ENCODE measurements around the gene SMIM35. TPM values are rescaled to one million over a fixed set of nuclear protein-coding genes. Genes with fewer than 3 reads are reported as not detected.

Gene SMIM35
- total and polyA plus RNA-seq, 2 of the 13 experiments (the other 11 are each of a cell fraction or from before 2014, with no cell fraction given): not detected

DNA sequence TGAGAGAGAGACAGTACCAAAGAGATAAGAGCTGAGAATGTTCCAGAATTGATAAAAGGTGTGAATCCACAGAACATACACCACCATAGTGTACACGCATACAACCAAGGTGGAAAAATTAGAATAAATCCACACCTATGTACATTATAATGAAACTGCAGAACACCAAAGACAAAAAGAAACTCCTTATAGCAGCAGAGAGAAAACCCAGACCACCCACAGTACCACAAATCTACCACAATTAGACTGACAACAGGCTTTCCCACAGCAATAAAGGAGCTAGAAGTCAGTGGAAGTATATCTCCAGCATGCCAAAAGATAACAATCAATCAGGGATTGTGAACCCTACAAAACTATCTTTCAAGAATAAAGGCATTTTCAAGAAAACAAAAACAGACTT is 34.0 kb upstream of the SMIM35 start:
- H3K9ac ChIP-seq (ENCODE audit: insufficient read depth, low read depth, low read length): no peak overlapping the region
- 79% methylated on average over 1 of the region's 1 CpG for WGBS (ENCODE audit: low lambda C conversion rate)
- H3K79me2 ChIP-seq (ENCODE audit: insufficient read depth, low read length): no peaks in the 10 kb centered on the region
- FAIRE-seq: no peak
- peaks cover 0 to 9% of the 10 kb centered on the region in 2 experiments; a peak in 3 of 5 replicates for H3K27me3 ChIP-seq (ENCODE audit: control insufficient read depth in 1 of 2, insufficient read depth in 2 of 2, low read length in 2 of 2)
- no peaks in the 10 kb centered on the region for H3K36me3 ChIP-seq (replicated peaks in 1 of 2; ENCODE audit: control insufficient read depth in 1 of 2, insufficient read depth in 2 of 2, low read length in 2 of 2)
- H3K4me1 ChIP-seq (ENCODE audit: insufficient read depth, low read length): no peaks in the 10 kb centered on the region
- ATAC-seq: no peak
- no peak for DNase-seq (ENCODE audit: low spot score)
- H3K9me3 ChIP-seq (ENCODE audit: low read length): no peaks in the 10 kb centered on the region
- POLR2A ChIA-PET: no interaction called here
- no TSS peak for BruUV-seq (replicated peaks)
- H2AFZ ChIP-seq (ENCODE audit: low read length): no peak overlapping the region
- CTCF ChIA-PET (ENCODE audit: low intra/inter-chr PET ratio, low total read pairs): no interaction called here
- no peak overlapping the region for H3K4me2 ChIP-seq (ENCODE audit: low read depth, low read length)
- H3K27ac ChIP-seq (ENCODE audit: extremely low read length, insufficient read depth, low read length): no peak overlapping the region
- H3K4me3 ChIP-seq (replicated peaks in 1 of 3; ENCODE audit: insufficient read depth in 1 of 3, low read depth in 2 of 3, low read length in 3 of 3): no peak overlapping the region
- in situ Hi-C loops (cut with HindIII; ENCODE audit: extremely low pct_ligation_motif_present, low pct_unique_long_range_greater_than_20kb) (no loop called here), intact Hi-C loops (cut with micrococcal nuclease; ENCODE audit: unreplicated experiment) (no loop called here)
- no peaks in the 10 kb centered on the region for H4K20me1 ChIP-seq (ENCODE audit: insufficient read depth, low read length)
- TF ChIP-seq ZNF33B (CRISPR knock-in tag; IDR thresholded peaks at IDR 0.05) (no peak), ZNF543 (CRISPR knock-in tag; IDR thresholded peaks at IDR 0.05) (no peak)
- TF ChIP-seq, protein P1, sequence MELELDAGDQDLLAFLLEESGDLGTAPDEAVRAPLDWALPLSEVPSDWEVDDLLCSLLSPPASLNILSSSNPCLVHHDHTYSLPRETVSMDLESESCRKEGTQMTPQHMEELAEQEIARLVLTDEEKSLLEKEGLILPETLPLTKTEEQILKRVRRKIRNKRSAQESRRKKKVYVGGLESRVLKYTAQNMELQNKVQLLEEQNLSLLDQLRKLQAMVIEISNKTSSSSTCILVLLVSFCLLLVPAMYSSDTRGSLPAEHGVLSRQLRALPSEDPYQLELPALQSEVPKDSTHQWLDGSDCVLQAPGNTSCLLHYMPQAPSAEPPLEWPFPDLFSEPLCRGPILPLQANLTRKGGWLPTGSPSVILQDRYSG (CRISPR knock-in tag; IDR thresholded peaks at IDR 0.05): no peak
- TF ChIP-seq, protein P2, sequence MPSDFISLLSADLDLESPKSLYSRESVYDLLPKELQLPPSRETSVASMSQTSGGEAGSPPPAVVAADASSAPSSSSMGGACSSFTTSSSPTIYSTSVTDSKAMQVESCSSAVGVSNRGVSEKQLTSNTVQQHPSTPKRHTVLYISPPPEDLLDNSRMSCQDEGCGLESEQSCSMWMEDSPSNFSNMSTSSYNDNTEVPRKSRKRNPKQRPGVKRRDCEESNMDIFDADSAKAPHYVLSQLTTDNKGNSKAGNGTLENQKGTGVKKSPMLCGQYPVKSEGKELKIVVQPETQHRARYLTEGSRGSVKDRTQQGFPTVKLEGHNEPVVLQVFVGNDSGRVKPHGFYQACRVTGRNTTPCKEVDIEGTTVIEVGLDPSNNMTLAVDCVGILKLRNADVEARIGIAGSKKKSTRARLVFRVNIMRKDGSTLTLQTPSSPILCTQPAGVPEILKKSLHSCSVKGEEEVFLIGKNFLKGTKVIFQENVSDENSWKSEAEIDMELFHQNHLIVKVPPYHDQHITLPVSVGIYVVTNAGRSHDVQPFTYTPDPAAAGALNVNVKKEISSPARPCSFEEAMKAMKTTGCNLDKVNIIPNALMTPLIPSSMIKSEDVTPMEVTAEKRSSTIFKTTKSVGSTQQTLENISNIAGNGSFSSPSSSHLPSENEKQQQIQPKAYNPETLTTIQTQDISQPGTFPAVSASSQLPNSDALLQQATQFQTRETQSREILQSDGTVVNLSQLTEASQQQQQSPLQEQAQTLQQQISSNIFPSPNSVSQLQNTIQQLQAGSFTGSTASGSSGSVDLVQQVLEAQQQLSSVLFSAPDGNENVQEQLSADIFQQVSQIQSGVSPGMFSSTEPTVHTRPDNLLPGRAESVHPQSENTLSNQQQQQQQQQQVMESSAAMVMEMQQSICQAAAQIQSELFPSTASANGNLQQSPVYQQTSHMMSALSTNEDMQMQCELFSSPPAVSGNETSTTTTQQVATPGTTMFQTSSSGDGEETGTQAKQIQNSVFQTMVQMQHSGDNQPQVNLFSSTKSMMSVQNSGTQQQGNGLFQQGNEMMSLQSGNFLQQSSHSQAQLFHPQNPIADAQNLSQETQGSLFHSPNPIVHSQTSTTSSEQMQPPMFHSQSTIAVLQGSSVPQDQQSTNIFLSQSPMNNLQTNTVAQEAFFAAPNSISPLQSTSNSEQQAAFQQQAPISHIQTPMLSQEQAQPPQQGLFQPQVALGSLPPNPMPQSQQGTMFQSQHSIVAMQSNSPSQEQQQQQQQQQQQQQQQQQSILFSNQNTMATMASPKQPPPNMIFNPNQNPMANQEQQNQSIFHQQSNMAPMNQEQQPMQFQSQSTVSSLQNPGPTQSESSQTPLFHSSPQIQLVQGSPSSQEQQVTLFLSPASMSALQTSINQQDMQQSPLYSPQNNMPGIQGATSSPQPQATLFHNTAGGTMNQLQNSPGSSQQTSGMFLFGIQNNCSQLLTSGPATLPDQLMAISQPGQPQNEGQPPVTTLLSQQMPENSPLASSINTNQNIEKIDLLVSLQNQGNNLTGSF (CRISPR knock-in tag; IDR thresholded peaks at IDR 0.05): no peak
- TF ChIP-seq, protein P3, sequence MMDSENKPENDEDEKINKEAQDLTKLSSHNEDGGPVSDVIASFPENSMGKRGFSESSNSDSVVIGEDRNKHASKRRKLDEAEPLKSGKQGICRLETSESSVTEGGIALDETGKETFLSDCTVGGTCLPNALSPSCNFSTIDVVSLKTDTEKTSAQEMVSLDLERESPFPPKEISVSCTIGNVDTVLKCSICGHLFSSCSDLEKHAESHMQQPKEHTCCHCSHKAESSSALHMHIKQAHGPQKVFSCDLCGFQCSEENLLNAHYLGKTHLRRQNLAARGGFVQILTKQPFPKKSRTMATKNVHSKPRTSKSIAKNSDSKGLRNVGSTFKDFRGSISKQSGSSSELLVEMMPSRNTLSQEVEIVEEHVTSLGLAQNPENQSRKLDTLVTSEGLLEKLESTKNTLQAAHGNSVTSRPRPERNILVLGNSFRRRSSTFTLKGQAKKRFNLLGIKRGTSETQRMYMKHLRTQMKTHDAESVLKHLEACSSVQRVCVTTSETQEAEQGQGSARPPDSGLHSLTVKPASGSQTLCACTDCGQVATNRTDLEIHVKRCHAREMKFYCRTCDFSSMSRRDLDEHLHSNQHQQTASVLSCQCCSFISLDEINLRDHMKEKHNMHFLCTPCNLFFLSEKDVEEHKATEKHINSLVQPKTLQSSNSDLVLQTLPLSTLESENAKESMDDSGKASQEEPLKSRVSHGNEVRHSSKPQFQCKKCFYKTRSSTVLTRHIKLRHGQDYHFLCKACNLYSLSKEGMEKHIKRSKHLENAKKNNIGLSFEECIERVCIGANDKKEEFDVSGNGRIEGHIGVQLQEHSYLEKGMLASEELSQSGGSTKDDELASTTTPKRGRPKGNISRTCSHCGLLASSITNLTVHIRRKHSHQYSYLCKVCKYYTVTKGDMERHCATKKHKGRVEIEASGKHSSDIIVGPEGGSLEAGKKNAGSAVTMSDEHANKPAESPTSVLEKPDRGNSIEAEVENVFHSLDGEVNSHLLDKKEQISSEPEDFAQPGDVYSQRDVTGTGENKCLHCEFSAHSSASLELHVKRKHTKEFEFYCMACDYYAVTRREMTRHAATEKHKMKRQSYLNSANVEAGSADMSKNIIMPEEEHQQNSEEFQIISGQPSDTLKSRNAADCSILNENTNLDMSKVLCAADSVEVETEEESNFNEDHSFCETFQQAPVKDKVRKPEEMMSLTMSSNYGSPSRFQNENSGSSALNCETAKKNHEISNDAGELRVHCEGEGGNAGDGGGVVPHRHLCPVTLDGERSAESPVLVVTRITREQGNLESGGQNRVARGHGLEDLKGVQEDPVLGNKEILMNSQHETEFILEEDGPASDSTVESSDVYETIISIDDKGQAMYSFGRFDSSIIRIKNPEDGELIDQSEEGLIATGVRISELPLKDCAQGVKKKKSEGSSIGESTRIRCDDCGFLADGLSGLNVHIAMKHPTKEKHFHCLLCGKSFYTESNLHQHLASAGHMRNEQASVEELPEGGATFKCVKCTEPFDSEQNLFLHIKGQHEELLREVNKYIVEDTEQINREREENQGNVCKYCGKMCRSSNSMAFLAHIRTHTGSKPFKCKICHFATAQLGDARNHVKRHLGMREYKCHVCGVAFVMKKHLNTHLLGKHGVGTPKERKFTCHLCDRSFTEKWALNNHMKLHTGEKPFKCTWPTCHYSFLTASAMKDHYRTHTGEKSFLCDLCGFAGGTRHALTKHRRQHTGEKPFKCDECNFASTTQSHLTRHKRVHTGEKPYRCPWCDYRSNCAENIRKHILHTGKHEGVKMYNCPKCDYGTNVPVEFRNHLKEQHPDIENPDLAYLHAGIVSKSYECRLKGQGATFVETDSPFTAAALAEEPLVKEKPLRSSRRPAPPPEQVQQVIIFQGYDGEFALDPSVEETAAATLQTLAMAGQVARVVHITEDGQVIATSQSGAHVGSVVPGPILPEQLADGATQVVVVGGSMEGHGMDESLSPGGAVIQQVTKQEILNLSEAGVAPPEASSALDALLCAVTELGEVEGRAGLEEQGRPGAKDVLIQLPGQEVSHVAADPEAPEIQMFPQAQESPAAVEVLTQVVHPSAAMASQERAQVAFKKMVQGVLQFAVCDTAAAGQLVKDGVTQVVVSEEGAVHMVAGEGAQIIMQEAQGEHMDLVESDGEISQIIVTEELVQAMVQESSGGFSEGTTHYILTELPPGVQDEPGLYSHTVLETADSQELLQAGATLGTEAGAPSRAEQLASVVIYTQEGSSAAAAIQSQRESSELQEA (CRISPR knock-in tag; IDR thresholded peaks at IDR 0.05; ENCODE audit: not compliant biosample characterization): no peak
